ENCODE results near the gene SLC2A13.
A peak's percentile ranks its signal among the peaks of the same experiment; 100 is the strongest.

SLC2A13 gene

DNA sequence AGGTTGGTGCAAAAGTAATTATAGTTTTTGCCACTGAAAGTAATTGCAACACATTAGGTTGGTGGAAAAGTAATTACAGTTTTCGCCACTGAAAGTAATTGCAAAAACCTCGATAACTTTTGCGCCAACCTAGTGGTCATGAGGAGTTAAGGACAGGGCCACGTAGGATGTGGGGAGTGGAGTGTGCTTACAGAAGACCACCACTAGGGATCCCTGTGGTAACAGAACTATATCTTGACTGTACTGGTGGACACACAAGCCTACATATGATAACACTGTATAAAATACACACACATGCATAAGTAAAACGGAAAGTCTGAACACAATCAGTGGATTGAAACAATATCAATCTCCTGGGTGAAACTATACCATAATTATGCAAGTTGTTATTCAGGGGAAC lies 298.8 kb downstream of the SLC2A13 start:
- peak; percentile 30 for DNase-seq (ENCODE audit: low read depth)
- H3K4me3 ChIP-seq (ENCODE audit: control insufficient read depth, low read depth, low read length): no peak overlapping the region
- TF ChIP-seq CTCF (conservative IDR thresholded peaks at IDR 0.05; ENCODE audit: control insufficient read depth, insufficient read depth, low read depth, low read length): peak; percentile 32

DNA sequence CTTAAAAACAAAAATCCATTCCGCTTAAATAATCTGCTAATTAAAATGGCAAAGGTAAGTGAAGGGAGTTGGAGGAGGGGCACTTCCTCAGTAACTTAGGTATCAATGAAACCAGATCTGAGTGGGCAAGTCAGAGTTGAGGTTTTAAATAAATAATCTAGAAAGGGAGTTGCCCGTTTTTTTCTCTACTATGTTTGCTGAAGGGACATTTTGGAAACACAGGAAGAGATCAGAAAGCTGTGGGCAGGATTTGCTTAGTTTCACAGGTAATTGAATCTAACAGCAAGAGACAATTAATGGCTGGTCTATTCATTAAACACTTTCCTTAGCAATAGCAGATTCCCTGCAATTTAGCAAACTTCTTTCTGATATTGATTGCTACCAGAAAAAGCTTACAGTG lies 300.2 kb downstream of the SLC2A13 start:
- no peak for TF ChIP-seq CTCF (conservative IDR thresholded peaks at IDR 0.05; ENCODE audit: control insufficient read depth, insufficient read depth, low read depth, low read length)
- DNase-seq (ENCODE audit: low read depth): no peak

GRCh38 chr12:39804898-39805297 lies 301.0 kb downstream of the SLC2A13 start:
- DNase-seq (ENCODE audit: low read depth): peak; percentile 4
- H3K4me3 ChIP-seq (ENCODE audit: control insufficient read depth, low read depth, low read length): no peak overlapping the region
- no peak for TF ChIP-seq CTCF (conservative IDR thresholded peaks at IDR 0.05; ENCODE audit: control insufficient read depth, insufficient read depth, low read depth, low read length)

More for the DNA sequence above, 300.2 kb downstream of the SLC2A13 start:
- H3K4me3 ChIP-seq (ENCODE audit: control insufficient read depth, low read depth, low read length): no peak overlapping the region

DNA sequence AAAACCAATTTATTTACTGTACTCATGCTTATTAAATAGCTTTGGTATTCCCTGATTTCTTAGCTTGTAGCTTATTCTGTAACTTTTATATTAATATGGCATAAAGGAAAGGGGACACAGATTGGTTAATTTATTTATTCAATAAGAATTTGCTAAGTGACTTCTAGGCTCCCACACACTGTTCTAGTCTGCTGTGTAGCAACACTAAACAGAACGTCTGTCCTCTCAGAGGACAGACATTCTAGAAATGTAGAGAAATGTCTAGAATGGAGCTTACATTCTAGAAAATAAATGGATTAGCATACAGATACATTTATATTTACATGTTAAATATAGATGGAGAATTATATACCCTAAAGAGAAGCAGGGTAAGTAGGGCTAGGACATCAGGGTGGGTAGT lies 301.4 kb downstream of the SLC2A13 start:
- no peak for DNase-seq (ENCODE audit: low read depth)
- no peak overlapping the region for H3K4me3 ChIP-seq (ENCODE audit: control insufficient read depth, low read depth, low read length)
- TF ChIP-seq CTCF (conservative IDR thresholded peaks at IDR 0.05; ENCODE audit: control insufficient read depth, insufficient read depth, low read depth, low read length): no peak

DNA sequence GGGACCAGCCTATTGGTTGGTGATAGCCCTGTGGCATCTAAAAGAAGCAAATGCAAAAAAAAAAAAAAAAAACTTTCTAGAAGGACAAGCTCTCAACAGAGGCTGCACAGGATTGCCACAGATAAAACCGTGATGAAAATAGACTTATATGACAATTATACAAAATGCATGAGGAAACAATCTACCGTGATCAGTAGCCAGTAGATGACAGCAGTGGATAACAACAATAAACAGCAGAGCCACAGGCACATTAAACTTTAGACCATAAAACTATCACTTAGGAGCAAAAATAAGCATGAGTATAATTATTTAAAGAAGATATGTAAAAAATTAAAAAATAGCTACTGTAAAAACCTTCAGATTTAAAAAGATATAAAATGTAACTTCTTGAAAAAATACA lies 302.7 kb downstream of the SLC2A13 start:
- TF ChIP-seq CTCF (conservative IDR thresholded peaks at IDR 0.05; ENCODE audit: control insufficient read depth, insufficient read depth, low read depth, low read length): no peak
- no peak for DNase-seq (ENCODE audit: low read depth)
- H3K4me3 ChIP-seq (ENCODE audit: control insufficient read depth, low read depth, low read length): no peak overlapping the region

DNA sequence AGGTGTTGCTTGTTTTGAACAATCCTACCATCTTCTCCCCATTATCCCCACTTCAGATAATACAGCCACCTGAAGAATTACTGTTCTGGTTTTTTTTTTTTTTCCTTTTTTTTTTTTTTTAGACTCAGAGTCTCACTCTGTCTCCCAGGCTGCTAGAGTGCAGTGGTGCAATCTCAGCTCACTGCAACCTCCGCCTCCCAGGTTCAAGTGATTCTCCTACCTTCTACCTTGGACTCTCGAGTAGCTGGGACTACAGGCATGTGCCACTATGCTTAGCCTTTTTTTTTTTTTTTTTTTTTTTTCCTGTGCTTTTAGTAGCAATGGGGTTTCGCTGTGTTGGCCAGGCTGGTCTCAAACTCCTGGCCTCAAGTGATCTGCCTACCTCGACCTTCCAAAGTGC lies 306.9 kb downstream of the SLC2A13 start:
- no peak for DNase-seq (ENCODE audit: low read depth)
- H3K4me3 ChIP-seq (ENCODE audit: control insufficient read depth, low read depth, low read length): no peak overlapping the region
- TF ChIP-seq CTCF (conservative IDR thresholded peaks at IDR 0.05; ENCODE audit: control insufficient read depth, insufficient read depth, low read depth, low read length): no peak

- H3K4me3 ChIP-seq (ENCODE audit: control insufficient read depth, low read depth, low read length): no peak overlapping the region
- no peak for DNase-seq (ENCODE audit: low read depth)
- TF ChIP-seq CTCF (conservative IDR thresholded peaks at IDR 0.05; ENCODE audit: control insufficient read depth, insufficient read depth, low read depth, low read length): no peak
These were observed 307.5 kb downstream of the SLC2A13 start for GRCh38 chr12:39798429-39798828.

Measured in fibroblast of mammary gland (primary cell).